ENCODE data around the gene CEP72.

GRCh38 chr5:660491-661030 lies 48.4 kb downstream of the CEP72 start:
- TF ChIP-seq RAD21 (IDR thresholded peaks at IDR 0.05) (no peak), REST (IDR thresholded peaks at IDR 0.05) (no peak), TAF1 (conservative IDR thresholded peaks at IDR 0.05) (no peak), CTCF (IDR thresholded peaks at IDR 0.05; ENCODE audit: low read depth, low read length, missing input control) (no peak), MAX (IDR thresholded peaks at IDR 0.05) (no peak), SP1 (IDR thresholded peaks at IDR 0.05) (no peak), GABPA (IDR thresholded peaks at IDR 0.05 in 1 of 2, conservative IDR thresholded peaks at IDR 0.05 in 1 of 2) (no peak), ATF3 (IDR thresholded peaks at IDR 0.05) (no peak), JUND (IDR thresholded peaks at IDR 0.05) (no peak), YY1 (IDR thresholded peaks at IDR 0.05) (no peak), RXRA (IDR thresholded peaks at IDR 0.05) (no peak), FOXA1 (IDR thresholded peaks at IDR 0.05) (no peak), EGR1 (IDR thresholded peaks at IDR 0.05; ENCODE audit: low read depth in 2 of 2) (no peak), ZBTB33 (IDR thresholded peaks at IDR 0.05) (no peak)
